Astrocyte (in vitro differentiated cells and primary cell): ENCODE data around the gene PALLD.

Experiments
- EZH2 ChIP-seq: IDR thresholded peaks from 2 replicates; pipeline ENCODE4 v1.6.1; 2012; ENCODE audit warnings: mild to moderate bottlenecking, low read length, inconsistent platforms; ENCODE audit not compliant: insufficient read depth
- TF ChIP-seq, protein P1 (sequence below): IDR thresholded peaks from 2 replicates; pipeline ENCODE4 v1.5.1; 2011; ENCODE audit warnings: low read depth, mild to moderate bottlenecking, inconsistent platforms, low read length, moderate library complexity; ENCODE audit not compliant: insufficient read depth

DNA sequence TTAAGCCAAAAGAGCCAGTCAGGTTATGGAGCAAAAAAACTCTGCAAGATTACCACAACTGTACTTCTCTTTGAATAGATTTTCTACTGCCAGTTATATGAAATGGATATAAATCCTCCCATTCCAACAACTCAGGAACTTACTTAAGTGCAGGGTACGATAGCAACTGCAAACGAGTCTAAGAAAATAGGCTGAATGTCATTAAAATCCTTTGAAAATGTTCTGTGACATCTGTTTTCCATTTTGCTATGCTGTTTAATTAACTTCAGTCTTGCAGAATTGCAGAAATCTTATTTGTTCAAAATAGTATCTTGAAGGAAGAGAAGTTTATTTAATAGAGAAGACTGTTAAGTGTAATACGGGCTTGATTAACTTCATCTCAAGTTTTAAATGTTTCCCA lies 243.8 kb downstream of the PALLD start:
- TF ChIP-seq, protein P1, sequence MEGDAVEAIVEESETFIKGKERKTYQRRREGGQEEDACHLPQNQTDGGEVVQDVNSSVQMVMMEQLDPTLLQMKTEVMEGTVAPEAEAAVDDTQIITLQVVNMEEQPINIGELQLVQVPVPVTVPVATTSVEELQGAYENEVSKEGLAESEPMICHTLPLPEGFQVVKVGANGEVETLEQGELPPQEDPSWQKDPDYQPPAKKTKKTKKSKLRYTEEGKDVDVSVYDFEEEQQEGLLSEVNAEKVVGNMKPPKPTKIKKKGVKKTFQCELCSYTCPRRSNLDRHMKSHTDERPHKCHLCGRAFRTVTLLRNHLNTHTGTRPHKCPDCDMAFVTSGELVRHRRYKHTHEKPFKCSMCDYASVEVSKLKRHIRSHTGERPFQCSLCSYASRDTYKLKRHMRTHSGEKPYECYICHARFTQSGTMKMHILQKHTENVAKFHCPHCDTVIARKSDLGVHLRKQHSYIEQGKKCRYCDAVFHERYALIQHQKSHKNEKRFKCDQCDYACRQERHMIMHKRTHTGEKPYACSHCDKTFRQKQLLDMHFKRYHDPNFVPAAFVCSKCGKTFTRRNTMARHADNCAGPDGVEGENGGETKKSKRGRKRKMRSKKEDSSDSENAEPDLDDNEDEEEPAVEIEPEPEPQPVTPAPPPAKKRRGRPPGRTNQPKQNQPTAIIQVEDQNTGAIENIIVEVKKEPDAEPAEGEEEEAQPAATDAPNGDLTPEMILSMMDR = no peak
- TF ChIP-seq EZH2 = no peak
